ENCODE measurements around the gene TNS3. TPM values are rescaled to one million over a fixed set of nuclear protein-coding genes. Genes with fewer than 3 reads are reported as not detected.

Gene TNS3
- total RNA-seq, 1 experiment from 2014 or later = 9.5 TPM

DNA sequence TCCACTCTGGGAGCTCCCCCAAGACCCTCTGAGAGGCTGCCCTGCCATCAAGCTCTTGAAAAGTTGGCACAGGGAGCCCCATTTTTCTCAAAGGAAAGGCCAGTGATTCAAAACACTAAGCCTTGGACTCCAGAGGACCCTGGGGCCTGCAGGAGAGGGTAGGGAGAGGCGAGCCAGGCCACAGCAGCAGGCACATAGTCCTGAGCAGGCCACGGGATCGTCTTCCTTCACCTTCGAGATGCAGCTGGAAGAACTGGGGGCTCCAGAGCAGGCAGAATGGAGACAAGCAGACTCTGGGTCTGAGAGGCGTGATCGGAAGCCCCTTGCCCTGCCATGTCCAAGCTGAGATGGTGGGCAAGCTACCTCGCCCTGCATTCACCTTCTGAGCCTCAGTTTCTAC lies 13.9 kb downstream of the TNS3 start:
- H3T11ph ChIP-seq (ENCODE audit: low read length) = no peak overlapping the region
- H3K27me3 Mint-ChIP-seq (ENCODE audit: low read depth) = no peaks in the 10 kb centered on the region; the same call in 1 of the 2 replicates
- no peak overlapping the region for H2AK5ac ChIP-seq (ENCODE audit: insufficient read length, low read length)
- no peak overlapping the region for H2BK20ac ChIP-seq (ENCODE audit: low read depth, low read length, poor library complexity, severe bottlenecking)
- H4K8ac ChIP-seq (replicated peaks; ENCODE audit: insufficient read length, low read depth, low read length) = no peak overlapping the region
- H2BK15ac ChIP-seq (ENCODE audit: low read depth, low read length) = no peak overlapping the region
- no peak overlapping the region for H3K4me2 ChIP-seq (ENCODE audit: insufficient read depth, insufficient read length, low read length)
- H3K79me1 ChIP-seq (ENCODE audit: insufficient read depth, low read depth, low read length, poor library complexity, severe bottlenecking) = no peaks in the 10 kb centered on the region
- no peaks in the 10 kb centered on the region for H3K27me3 ChIP-seq (ENCODE audit: insufficient read depth, low read length)
- H2AFZ ChIP-seq (ENCODE audit: low read length) = no peak overlapping the region
- H3K14ac ChIP-seq (ENCODE audit: insufficient read depth, low read length) = no peak overlapping the region
- no peak overlapping the region for H3K9ac ChIP-seq (ENCODE audit: extremely low read depth, insufficient read length, low read length)
- peaks cover 0 to 3% (median 0%) of the 10 kb centered on the region in 3 experiments; a peak in 2 of 7 replicates for H3K36me3 Mint-ChIP-seq (ENCODE audit: insufficient read depth in 1 of 3, low read depth in 3 of 3)
- no peaks in the 10 kb centered on the region for H3K23me2 ChIP-seq (ENCODE audit: insufficient read length, low read depth, low read length, poor library complexity, severe bottlenecking)
- no peaks in the 10 kb centered on the region for H3K9me3 Mint-ChIP-seq
- no peaks in the 10 kb centered on the region for H3K9me3 ChIP-seq (ENCODE audit: control insufficient read depth, low read depth, low read length)
- H3K79me2 ChIP-seq (ENCODE audit: insufficient read depth, low read length) = no peaks in the 10 kb centered on the region
- no peak overlapping the region for H4K5ac ChIP-seq (ENCODE audit: insufficient read length, low read depth, low read length)
- no peak overlapping the region for H2BK5ac ChIP-seq (ENCODE audit: insufficient read length, low read length)
- H3K4me1 Mint-ChIP-seq = peaks cover 14 to 28% of the 10 kb centered on the region in 2 experiments
- no peak overlapping the region for H4K91ac ChIP-seq (ENCODE audit: insufficient read length, low read depth, low read length)
- no peak overlapping the region for H2BK120ac ChIP-seq (ENCODE audit: low read depth, low read length, poor library complexity, severe bottlenecking)
- no peak overlapping the region for H3K4ac ChIP-seq (ENCODE audit: low read depth, low read length)
- no peak for TF ChIP-seq CTCF (conservative IDR thresholded peaks at IDR 0.05)
- H3K4me3 Mint-ChIP-seq = no peak overlapping the region
- H3K27ac Mint-ChIP-seq = no peak overlapping the region
- no peak for DNase-seq
- no CpG with 5 or more reads among the region's 7 CpGs for whole genome bisulfite sequencing (ENCODE audit: extremely low coverage, insufficient read length, low lambda C conversion rate)
- no peaks in the 10 kb centered on the region for H4K20me1 ChIP-seq (ENCODE audit: control insufficient read depth, insufficient read depth, insufficient read length)
- no peaks in the 10 kb centered on the region for H3K4me1 ChIP-seq (ENCODE audit: insufficient read depth, low read length)
- H3K18ac ChIP-seq (ENCODE audit: insufficient read length, low read depth, low read length) = no peak overlapping the region
- no peak overlapping the region for H3K23ac ChIP-seq (ENCODE audit: insufficient read length, low read depth, low read length)
- no peak overlapping the region for H2BK12ac ChIP-seq (ENCODE audit: insufficient read length, low read depth, low read length)
- no peak overlapping the region for H3K56ac ChIP-seq (ENCODE audit: insufficient read length, low read depth, low read length)
- no peak overlapping the region for H3K27ac ChIP-seq (ENCODE audit: insufficient read length, low read depth, low read length)
